Measurements from ENCODE around the gene MEP1A. TPM values are rescaled to one million over a fixed set of nuclear protein-coding genes. Genes with fewer than 3 reads are reported as not detected.

Gene MEP1A
- polyA plus RNA-seq (2011; rRNA removed) (not detected in 2 replicates), polyA plus RNA-seq (2017; fragmentation: RNase III; extraction: RNeasy Plus Mini Kit Qiagen cat#74134 plus additional on column Dnase treatment) (not detected in 3 replicates), polyA minus RNA-seq (2011; rRNA and poly(A)+ RNA removed) (not detected in 2 replicates)
- polyA plus RNA-seq (2012; cell fraction: cytosol; rRNA removed): not detected in 2 replicates
- polyA plus RNA-seq (2012; cell fraction: nucleus; rRNA removed): 0.01 TPM in 1 of 2 replicates, not detected in the other

GRCh38 chr6:46793138-46793537 lies at the start of gene MEP1A:
MEP1A (plus strand) TSS chr6:46793389; CDS start chr6:46793399, 10 bp downstream.
- ATAC-seq: no peak

GRCh38 chr6:46743425-46744158 lies 49.6 kb upstream of the MEP1A start:
- Histone ChIP-seq H3K4me1 (no peaks in the 10 kb centered on the region), H3K9me3 (no peaks in the 10 kb centered on the region), H3K4me2 (no peak overlapping the region), H3K27ac (no peak overlapping the region), H3K4me3 (no peak overlapping the region)
- ATAC-seq (no peak), FAIRE-seq (no peak), DNase-seq (ENCODE audit: low read depth in 1 of 2, low spot score in 1 of 2) (no peak)
- ChIA-PET POLR2A (no interaction called here), CTCF (interaction anchor here (0.8 kb wide), 1 partner anchor 9 kb away, joined by 3 read pairs; no protein-coding TSS in a partner anchor)
- WGBS (ENCODE audit: missing lambda C conversion rate): 0% methylated on average over 1 of the region's 1 CpG
- TF ChIP-seq RCOR1 (IDR thresholded peaks at IDR 0.05; ENCODE audit: low read depth, low read length): no peak
- TF ChIP-seq NFE2L2 (conservative IDR thresholded peaks at IDR 0.05; ENCODE audit: low read length): no peak
- no peak for TF ChIP-seq ESRRA (IDR thresholded peaks at IDR 0.05; ENCODE audit: borderline replicate concordance, low read length)
- TF ChIP-seq RAD21 (conservative IDR thresholded peaks at IDR 0.05 in 1 of 2, IDR thresholded peaks at IDR 0.05 in 1 of 2): no peak
- no peak for TF ChIP-seq CBX8 (IDR thresholded peaks at IDR 0.05)
- TF ChIP-seq ZC3H11A (IDR thresholded peaks at IDR 0.05): no peak
- no peak for TF ChIP-seq ELK1 (IDR thresholded peaks at IDR 0.05; ENCODE audit: low read depth, low read length)
- no peak for TF ChIP-seq CTCF (IDR thresholded peaks at IDR 0.05)
- TF ChIP-seq BCL3 (IDR thresholded peaks at IDR 0.05): no peak
- TF ChIP-seq HOXB13 (CRISPR knock-in tag; IDR thresholded peaks at IDR 0.05; ENCODE audit: low read depth): no peak
- no peak for TF ChIP-seq JUN (IDR thresholded peaks at IDR 0.05)
- TF ChIP-seq EHF (CRISPR knock-in tag; IDR thresholded peaks at IDR 0.05): no peak
- TF ChIP-seq USF2 (IDR thresholded peaks at IDR 0.05): no peak
- TF ChIP-seq ZNF302 (CRISPR knock-in tag; IDR thresholded peaks at IDR 0.05): no peak
- no peak for TF ChIP-seq KDM5A (IDR thresholded peaks at IDR 0.05)
- TF ChIP-seq CEBPB (IDR thresholded peaks at IDR 0.05): no peak
- no peak for TF ChIP-seq MYC (IDR thresholded peaks at IDR 0.05; ENCODE audit: borderline replicate concordance, low read length)
- TF ChIP-seq ZSCAN20 (CRISPR knock-in tag; IDR thresholded peaks at IDR 0.05): no peak
- TF ChIP-seq MAX (IDR thresholded peaks at IDR 0.05): no peak
- no peak for TF ChIP-seq FOXS1 (CRISPR knock-in tag; IDR thresholded peaks at IDR 0.05)

More at GRCh38 chr6:46793138-46793537, at the start of gene MEP1A:
- H3K9me3 ChIP-seq: no peaks in the 10 kb centered on the region
- no peak within 1 kb of the TSS for H3K4me2 ChIP-seq
- ChIA-PET CTCF (no interaction called here), POLR2A (no interaction called here)
- no peak for FAIRE-seq
- no peak for DNase-seq (ENCODE audit: low read depth in 1 of 2, low spot score in 1 of 2)
- no peak for TF ChIP-seq MYC (IDR thresholded peaks at IDR 0.05; ENCODE audit: borderline replicate concordance, low read length)
- no peak for TF ChIP-seq FOSB (CRISPR knock-in tag; IDR thresholded peaks at IDR 0.05)
- no peak for TF ChIP-seq RFX5 (IDR thresholded peaks at IDR 0.05)
- TF ChIP-seq TP53 (CRISPR knock-in tag; IDR thresholded peaks at IDR 0.05): no peak
- no peak for TF ChIP-seq NR3C1 (IDR thresholded peaks at IDR 0.05)
- TF ChIP-seq MAX (IDR thresholded peaks at IDR 0.05): no peak
- TF ChIP-seq FOXS1 (CRISPR knock-in tag; IDR thresholded peaks at IDR 0.05): no peak
- no peak for TF ChIP-seq EHF (CRISPR knock-in tag; IDR thresholded peaks at IDR 0.05)
- no peak for TF ChIP-seq CTCF (IDR thresholded peaks at IDR 0.05)
- no peak for TF ChIP-seq FOSL2 (IDR thresholded peaks at IDR 0.05)
- TF ChIP-seq FOSL2 (CRISPR knock-in tag; IDR thresholded peaks at IDR 0.05): no peak
- no peak for TF ChIP-seq ZFP36 (IDR thresholded peaks at IDR 0.05; ENCODE audit: borderline replicate concordance, partially characterized antibody)
- no peak for TF ChIP-seq HOXA7 (CRISPR knock-in tag; IDR thresholded peaks at IDR 0.05)
- H3K27ac ChIP-seq: no peak within 1 kb of the TSS
- WGBS (ENCODE audit: missing lambda C conversion rate): 53% methylated on average over 8 of the region's 8 CpGs
- H3K4me3 ChIP-seq: no peak within 1 kb of the TSS
- H3K4me1 ChIP-seq: no peaks in the 10 kb centered on the region

All from A549 (cell line).